ENCODE measurements around the gene SQOR. TPM values are rescaled to one million over a fixed set of nuclear protein-coding genes. Genes with fewer than 3 reads are reported as not detected.

The SQOR gene
- total RNA-seq (2014; rRNA removed; shearing (Covaris generic)) = 30.8 and 47.0 TPM in 2 replicates

- DNase-seq (ENCODE audit: low read depth) = peak; percentile 83
Measured at GRCh38 chr15:45634432-45635190, at the start of gene SQOR. Gene SQOR, plus strand, starts transcription at chr15:45635029. Its CDS starts 23,895 bp downstream, at chr15:45658924.

DNA sequence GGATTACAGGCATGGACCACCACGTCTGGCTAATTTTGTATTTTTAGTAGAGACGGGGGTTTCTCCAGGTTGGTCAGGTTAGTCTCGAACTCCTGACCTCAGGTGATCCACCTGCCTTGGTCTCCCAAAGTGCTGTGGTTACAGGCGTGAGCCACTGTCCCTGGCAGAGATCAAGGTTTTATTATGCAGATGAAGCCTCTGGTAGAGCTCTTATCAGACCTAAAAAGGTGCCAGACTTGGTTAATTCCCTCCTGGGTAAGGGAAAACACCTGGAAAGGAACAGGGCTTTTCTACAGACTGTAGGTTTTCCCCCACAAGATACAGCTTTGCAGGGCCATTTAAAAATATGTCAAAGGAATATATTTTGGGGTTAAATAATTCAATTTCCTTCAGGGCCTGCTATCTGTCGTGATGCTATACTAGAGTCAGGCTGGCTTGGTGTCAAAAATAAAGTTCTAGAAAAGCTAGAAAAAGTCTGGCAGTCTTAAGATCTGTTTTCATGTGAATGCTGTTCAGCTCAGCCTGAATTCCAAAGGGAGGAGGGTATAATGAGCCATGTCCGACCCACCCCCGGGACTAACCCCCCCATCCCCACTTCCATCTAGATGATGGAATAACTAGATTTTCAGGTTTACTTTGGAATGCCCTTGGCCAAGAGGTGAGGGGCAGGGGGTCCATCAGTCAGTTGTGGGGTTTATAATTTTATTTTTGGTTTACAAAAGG, 49.6 kb upstream of the SQOR start:
- no peak for DNase-seq (ENCODE audit: low read depth)

DNA sequence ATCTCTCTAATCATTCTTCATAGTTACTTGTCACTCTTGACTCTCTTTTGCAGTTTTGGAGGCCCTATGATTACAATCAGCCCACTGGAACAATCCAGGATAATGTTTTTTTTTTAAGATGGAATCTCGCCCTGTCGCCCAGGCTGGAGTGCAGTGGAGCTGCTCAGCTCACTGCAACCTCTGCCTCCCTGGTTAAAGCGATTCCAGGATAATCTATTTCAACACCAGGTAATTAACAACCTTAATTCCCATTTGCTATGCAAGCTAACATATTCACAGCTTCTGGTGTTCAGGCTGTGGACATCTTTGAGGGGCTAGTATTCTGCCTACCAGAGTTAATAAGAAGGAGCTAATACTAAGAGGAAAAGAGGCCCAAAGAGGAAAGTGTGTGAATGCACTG, 48.7 kb upstream of the SQOR start:
- DNase-seq (ENCODE audit: low read depth) = no peak

GRCh38 chr15:45586601-45587094, 48.2 kb upstream of the SQOR start:
- DNase-seq (ENCODE audit: low read depth) = no peak

- peak; percentile 87 for DNase-seq (ENCODE audit: low read depth)
Measured at GRCh38 chr15:45587095-45587862, 47.5 kb upstream of the SQOR start, which contains the start of gene BLOC1S6. Gene BLOC1S6, plus strand, starts transcription at chr15:45587379. Its CDS starts 65 bp downstream, at chr15:45587444.

DNA sequence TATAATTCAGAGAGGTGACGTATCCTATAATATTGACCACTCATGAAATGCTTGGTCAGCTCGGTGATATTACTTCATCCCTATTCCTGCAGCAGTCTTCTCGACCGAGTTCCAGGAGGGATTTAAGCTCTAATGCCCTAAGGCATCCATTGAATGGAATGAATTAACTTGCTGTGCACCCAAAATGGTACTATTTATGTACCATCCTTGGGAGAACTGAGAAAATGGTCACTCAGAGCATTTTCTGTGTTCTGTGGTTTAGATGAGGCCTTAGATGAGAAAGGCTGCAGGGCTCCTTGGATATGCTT, 47.0 kb upstream of the SQOR start:
- DNase-seq (ENCODE audit: low read depth) = no peak

GRCh38 chr15:45588219-45588875, 46.5 kb upstream of the SQOR start:
- no peak for DNase-seq (ENCODE audit: low read depth)

GRCh38 chr15:45589256-45589655, 45.6 kb upstream of the SQOR start:
- DNase-seq (ENCODE audit: low read depth) = no peak

DNA sequence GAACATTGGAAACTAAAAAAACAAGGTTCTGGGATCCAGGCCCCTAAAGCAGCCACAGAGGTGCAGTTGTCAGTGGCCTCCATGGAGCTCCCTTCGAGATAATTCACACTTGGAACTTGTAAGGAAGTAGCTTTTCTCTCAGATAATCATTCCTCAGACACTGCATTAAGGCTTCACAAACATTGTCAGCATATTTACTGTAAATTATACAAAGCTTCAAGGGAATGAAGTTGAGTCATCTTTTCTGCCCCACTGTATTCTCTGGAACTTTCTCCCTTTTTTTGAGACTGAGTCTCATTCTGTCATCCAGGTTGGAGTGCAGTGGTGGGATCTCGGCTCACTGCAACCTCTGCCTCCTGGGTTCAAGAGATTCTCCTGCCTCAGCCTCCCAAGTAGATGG, 40.5 kb upstream of the SQOR start:
- DNase-seq (ENCODE audit: low read depth) = peak; percentile 26

GRCh38 chr15:45594835-45595530, 39.8 kb upstream of the SQOR start:
- DNase-seq (ENCODE audit: low read depth) = no peak

DNA sequence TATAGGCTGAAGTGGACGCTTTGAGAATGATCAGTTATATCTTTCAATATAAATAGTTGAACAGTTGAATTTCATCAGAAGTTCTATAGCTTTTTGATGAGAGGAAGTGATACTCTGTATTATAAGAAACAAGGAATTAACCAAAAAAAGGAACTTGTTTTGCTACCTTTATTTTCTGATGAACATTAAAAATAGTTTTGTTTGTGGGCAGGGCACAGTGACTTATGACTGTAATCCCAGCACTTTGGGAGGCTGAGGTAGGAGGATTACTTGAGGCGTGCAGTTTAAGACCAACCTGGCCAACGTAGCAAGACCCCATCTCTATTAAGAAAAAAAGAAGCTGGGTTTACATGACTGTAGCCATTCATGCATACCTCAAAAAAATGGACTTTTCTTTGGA, 30.9 kb upstream of the SQOR start:
- DNase-seq (ENCODE audit: low read depth) = no peak

GRCh38 chr15:45604326-45604725, 30.5 kb upstream of the SQOR start:
- DNase-seq (ENCODE audit: low read depth) = no peak

GRCh38 chr15:45606413-45606812, 28.4 kb upstream of the SQOR start:
- DNase-seq (ENCODE audit: low read depth) = no peak

DNA sequence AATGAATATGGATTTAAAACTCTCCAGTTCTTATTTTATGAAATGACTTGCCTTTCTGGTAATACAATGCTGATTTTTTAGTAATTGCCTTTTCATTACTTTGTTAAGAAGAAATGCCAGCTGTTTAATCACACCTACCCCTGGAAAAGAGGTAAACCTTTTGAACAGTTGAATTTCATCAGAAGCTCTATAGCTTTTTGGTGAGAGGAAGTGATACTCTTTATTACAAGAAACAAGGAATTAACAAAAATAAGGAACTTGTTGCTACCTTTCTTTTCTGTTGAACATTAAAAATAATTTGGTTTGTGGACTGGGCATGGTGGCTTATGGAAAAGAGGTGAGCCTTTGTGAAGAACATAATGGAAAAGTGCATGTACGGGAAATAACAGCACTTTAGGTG, 28.0 kb upstream of the SQOR start:
- no peak for DNase-seq (ENCODE audit: low read depth)

- DNase-seq (ENCODE audit: low read depth) = peak; percentile 34
Measured at GRCh38 chr15:45611305-45611704, 23.5 kb upstream of the SQOR start.

- peak; percentile 42 for DNase-seq (ENCODE audit: low read depth)
Measured at GRCh38 chr15:45612790-45613415, 21.9 kb upstream of the SQOR start.

DNA sequence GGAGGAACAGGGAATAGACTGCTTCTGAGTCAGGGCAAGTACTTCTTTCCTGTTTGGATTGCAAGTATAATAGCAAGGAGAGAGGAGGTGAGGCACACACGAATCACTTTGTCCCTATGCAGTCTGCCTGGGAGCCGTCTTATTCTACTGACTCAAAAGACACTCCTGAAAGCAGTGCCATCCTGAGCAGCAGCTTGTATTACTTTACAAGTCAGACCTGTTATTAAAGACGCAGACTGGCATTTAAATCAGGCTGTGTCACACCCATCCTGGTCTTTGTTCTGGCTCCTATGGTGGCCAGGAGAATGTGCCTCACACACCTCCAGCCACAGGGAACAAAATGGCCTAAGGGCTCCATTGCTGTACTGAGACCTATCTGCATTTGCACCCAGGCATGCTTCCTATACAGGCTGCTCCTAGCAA, 17.9 kb upstream of the SQOR start:
- DNase-seq (ENCODE audit: low read depth) = no peak

- no peak for DNase-seq (ENCODE audit: low read depth)
Measured at GRCh38 chr15:45618813-45619212, 16.0 kb upstream of the SQOR start.

GRCh38 chr15:45628136-45628535, 6.7 kb upstream of the SQOR start:
- no peak for DNase-seq (ENCODE audit: low read depth)

- peak; percentile 82 for DNase-seq (ENCODE audit: low read depth)
Measured at GRCh38 chr15:45630917-45631691, 3.7 kb upstream of the SQOR start.
